Cerebellar cortex (tissue), 1 donor: Measurements from ENCODE around the gene USP46.

ENCODE experiments used
- DNase-seq: peaks from one replicate; pipeline ENCODE4 v3.0.0-alpha.2; 2015; ENCODE audit warnings: low spot score

Gene USP46

GRCh38 chr4:52618795-52619590 lies 40.1 kb downstream of the USP46 start:
- no peak for DNase-seq

GRCh38 chr4:52617336-52618020 lies 41.6 kb downstream of the USP46 start:
- DNase-seq: no peak

DNA sequence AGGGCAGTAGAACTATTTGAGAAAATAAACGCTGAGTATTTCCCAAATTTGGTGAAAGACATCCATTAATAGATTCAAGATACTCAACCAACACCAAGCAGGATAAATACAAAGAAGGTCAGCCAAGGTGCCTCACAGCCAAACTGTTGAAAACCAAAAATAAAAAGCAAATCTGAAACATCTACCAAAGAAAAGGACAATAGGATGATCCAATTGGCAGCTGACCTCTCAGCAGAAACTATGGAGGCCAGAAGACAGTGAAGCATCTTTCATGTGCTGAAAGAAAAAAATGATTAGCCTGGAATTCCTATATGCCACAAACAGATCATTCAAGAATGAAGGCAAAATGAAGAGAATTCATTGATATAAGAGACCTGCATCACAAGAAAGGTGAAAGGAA lies 44.9 kb downstream of the USP46 start:
- no peak for DNase-seq

DNA sequence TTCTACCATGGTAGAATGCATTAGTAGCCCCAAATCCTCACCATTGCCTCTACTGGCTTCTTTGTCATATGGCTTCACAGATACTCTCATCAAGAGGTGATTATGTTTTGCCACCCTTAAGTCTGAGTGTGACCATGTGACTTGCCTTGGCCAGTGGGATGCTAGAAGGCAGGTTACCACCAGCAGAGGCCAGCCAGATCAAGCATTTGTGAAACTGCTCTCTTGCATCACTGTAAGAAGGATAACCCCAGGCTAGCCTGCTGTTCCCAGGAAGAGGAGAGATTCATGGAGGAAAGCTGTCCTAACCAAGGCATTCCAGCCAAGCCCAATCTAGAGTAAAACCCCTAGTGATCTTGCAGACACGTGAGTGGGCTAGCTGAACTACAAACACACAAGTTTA lies 46.8 kb downstream of the USP46 start:
- no peak for DNase-seq

DNA sequence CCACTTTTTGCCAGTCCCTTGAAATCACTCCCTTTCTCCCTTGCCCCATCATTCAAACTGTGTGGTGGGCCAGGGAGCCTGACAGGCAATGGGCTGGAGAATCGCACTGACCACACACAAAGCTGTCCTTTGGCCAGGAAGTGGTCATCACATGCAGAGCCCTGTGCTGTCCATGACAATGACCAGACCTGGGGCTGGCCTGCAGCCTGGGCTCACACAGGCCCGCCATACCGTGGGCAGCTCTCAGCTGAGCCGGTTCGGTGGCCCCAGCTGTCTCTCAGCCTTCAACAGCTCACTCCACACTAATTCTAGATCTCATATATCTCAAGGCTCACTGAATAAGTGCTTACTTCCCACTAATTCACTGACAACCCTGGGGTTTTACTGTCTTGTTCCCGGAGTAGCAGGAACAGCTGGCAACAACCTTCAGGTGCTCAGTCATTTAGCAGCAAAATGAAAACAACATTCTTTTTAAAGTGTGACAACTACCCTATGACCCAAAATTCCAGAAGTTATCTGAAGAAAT lies 48.0 kb downstream of the USP46 start:
- DNase-seq: no peak

DNA sequence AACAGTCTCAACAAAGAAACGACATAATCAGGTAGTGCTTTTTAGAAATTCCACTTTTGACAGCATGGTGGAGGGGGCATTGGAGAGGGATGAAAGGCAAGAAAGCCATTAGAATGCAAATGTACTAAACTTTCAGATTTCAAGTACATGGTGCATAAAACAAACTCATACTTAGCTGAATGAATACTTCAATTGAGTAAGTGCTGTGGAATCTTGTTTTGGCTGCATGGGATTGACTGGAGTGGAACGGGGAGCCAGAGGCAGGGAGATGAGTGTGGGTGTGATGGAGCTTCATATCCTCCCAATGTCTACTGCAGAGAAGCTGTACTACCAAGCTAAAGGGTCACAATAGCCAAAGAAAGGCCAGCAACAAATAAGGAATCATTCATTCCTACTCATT lies 52.4 kb downstream of the USP46 start:
- DNase-seq: no peak

DNA sequence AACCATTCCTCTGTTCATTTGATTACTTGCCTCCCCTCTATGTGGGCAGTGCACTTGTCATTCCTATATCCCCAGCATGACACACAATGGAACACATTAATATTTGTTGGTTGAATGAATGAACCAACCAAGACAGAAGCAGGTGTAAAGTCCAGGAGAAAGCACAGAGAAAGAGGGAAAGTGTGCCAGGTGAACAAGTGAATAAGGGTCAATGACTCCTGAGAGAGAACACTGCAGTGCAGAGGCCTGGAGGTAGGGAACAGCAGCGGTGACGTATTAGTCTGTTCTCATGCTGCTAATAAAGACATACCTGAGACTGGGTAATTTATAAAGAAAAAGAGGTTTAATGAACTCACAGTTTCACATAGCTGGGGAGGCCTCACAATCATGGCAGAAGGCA lies 53.1 kb downstream of the USP46 start:
- DNase-seq: no peak

- peak; percentile 58 for DNase-seq
Observed at GRCh38 chr4:52604215-52604614, 54.9 kb downstream of the USP46 start.

DNA sequence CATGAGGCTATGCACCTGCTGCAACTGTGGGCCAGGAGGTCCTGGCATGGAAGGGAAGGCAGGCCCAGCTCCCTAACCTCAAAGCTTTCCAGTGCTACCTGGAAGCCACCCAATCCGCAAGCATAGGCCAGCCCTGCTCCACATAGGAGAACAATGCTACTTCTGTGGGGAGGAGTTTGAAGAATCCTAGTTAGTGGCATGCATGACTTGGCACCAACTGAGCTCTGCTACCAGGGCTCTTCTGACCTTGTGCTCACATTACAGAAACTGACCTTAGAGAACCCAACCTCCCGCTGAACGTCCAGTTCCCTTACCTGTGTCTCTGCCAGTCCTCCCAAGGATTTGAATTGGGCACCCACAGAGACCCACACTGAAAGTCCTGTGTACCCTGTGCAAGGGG lies 58.8 kb downstream of the USP46 start:
- no peak for DNase-seq

GRCh38 chr4:52595001-52595400 lies 64.1 kb downstream of the USP46 start:
- DNase-seq: no peak

DNA sequence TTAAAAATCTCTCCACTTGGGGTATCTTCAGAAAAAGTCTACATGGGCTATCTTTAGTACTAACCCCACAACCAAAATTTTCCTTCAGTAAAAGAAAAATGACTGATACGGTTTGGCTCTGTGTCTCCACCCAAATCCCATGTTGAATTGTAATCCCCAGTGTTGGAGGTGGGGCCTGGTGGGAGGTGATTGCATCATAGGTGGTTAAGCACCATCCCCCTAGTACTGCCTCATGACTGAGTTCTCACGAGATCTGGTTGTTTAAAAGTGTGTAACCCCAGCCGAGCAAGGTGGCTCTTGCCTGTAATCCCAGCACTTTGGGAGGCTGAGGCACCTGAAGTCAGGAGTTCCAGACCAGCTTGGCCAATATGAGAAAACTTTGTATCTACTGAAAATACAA lies 66.8 kb downstream of the USP46 start:
- DNase-seq: no peak

DNA sequence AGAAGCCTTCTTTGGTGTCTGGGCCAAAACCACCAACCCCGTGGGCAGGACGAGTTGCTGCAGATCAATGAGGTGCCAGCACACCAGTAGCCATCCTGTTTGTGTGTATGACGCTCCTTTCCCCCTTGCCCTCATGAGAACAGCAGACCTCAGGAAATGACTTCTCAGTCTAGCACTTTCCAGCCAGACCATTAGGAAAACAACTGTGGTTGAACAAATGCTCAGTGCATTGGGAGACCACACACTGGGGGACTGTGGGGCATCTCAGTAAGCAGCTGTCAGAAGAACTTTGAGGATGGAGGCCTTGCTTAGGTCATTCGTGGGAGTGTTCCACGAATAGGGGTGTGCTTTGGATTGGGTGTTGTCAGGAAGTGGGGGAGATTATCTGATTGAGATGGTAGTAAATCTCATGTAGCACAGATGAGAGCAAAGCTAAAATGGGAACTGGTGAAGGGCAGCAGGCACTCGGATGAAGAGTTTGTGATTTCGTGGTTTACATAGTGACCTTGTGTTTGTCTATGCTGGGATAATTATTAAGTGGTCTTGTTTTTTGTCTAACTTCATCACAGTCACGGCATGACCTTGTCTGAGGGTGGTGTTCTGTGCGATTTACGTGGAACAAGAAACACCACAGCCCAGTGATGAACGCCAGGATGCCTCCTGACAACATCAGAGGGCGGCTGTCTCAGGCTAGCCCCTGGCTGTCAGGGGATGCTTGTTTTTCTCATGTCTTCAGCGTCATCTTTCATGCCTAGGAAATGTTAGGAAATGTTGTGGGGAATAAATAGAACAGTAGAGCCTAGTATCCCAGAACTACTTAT lies 70.1 kb downstream of the USP46 start:
- no peak for DNase-seq

GRCh38 chr4:52588097-52588496 lies 71.0 kb downstream of the USP46 start:
- peak; percentile 57 for DNase-seq

- no peak for DNase-seq
Observed at GRCh38 chr4:52586069-52586468, 73.0 kb downstream of the USP46 start.

GRCh38 chr4:52585379-52585778 lies 73.7 kb downstream of the USP46 start:
- DNase-seq: no peak

DNA sequence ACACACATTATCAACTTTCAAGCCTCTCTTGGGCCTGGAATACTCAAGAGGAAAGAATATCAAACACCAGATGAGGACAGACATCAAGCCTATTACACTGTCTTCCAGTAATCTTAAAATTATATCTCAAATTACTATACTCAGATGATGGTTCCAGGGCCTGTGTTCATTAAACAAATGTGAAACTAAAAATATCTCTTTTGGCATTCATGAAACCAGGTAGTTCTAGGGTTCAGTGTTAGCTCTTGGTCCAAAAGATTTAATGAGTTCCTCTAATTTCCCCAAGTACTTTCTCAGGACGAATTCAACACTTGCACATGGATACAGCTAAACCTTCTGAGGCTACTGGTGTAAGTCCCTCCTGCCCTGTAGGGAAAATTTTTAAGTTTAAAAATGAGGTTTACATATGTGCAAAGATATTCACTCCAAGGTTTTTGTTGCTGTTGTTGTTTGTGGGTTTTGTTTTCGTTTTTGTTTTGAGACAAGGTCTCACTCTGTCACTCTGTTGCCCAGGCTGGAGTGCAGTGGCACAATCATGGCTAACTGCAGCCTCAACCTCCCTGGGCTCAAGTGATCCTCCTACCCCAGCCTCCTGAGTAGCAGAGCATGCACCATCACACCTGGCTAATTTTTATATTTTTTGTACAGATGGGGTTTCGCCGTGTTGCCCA lies 79.4 kb downstream of the USP46 start:
- DNase-seq: no peak

DNA sequence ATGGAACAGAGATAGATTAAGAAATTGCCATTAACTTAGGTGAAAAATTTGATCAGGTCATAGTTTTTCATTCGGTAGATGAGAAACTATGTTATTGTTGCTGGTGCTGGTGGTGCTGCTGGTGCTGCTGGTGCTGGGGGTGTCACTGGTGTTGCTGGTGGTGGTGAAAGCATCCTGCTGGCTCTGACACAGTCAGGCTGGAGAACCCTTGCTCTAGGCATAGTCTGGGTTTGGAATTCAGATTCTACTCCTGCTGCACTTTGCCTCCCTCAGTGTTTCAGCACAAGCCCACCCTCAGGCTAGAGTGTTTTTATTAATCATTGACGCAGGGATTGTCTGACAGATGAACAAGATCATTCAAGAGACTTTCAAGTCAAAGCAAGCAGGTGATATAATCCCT lies 80.2 kb downstream of the USP46 start:
- no peak for DNase-seq

- no peak for DNase-seq
Observed at GRCh38 chr4:52577624-52577962, 81.5 kb downstream of the USP46 start.

GRCh38 chr4:52576961-52577623 lies 82.0 kb downstream of the USP46 start:
- DNase-seq: no peak

DNA sequence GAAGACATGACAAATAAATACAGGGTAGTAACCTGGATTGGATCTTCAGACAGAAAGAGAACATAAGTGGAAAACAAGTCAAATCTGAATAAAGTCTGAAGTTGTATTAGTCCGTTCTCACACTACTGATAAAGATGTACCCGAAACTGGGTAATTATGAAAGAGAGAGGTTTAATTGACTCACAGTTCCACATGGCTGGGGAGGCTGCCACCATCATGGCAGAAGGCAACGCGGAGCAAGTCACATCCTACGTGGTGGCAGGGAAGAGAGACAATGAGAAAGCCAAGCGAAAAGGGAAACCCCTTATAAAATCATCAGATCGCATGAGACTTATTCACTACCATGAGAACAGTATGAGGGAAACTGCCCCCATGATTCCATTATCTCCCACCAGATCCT lies 82.8 kb downstream of the USP46 start:
- no peak for DNase-seq

GRCh38 chr4:52575406-52575805 lies 83.7 kb downstream of the USP46 start:
- DNase-seq: no peak

- no peak for DNase-seq
Observed at GRCh38 chr4:52574036-52574435, 85.1 kb downstream of the USP46 start.
